Progenitor cell of endocrine pancreas (in vitro differentiated cells): Measurements from ENCODE around the gene SENP6. TPM values are rescaled to one million over a fixed set of nuclear protein-coding genes. Genes with fewer than 3 reads are reported as not detected.
"Not testable (repeated sequence)": the region's sequence is repeated elsewhere in the genome, so short reads cannot be mapped to it uniquely, and the experiment has no call there.

Experiments used
- DNase-seq: peaks from one replicate; pipeline ENCODE4 v3.0.0; 2021; ENCODE audit warnings: low spot score; ENCODE audit not compliant: unreplicated experiment
- H3K27ac Mint-ChIP-seq: 2 replicates; pipeline ENCODE4 v1.8.0; 2021; ENCODE audit warnings: mild to moderate bottlenecking, moderate library complexity, mixed read lengths
- H3K27me3 Mint-ChIP-seq: 2 replicates; pipeline ENCODE4 v1.8.0; 2021; ENCODE audit warnings: mixed read lengths
- H3K36me3 Mint-ChIP-seq: 2 replicates; pipeline ENCODE4 v1.8.0; 2022; ENCODE audit warnings: mixed read lengths; ENCODE audit not compliant: insufficient read depth
- H3K4me1 Mint-ChIP-seq: 2 replicates; pipeline ENCODE4 v1.8.0; 2021; ENCODE audit warnings: low read depth, mixed read lengths
- H3K4me3 Mint-ChIP-seq: 2 replicates; pipeline ENCODE4 v1.8.0; 2021; ENCODE audit warnings: low read depth, mild to moderate bottlenecking, moderate library complexity, mixed read lengths
- H3K9me3 Mint-ChIP-seq: 2 replicates; pipeline ENCODE4 v1.8.0; 2021; ENCODE audit warnings: low read depth, mixed read lengths
- total RNA-seq: library from RNA; stranded (reverse); gene quantifications from 2 replicates; pipeline ENCODE4 v1.2.1, GENCODE V29; 2021
- TF ChIP-seq, protein P1 (sequence below): fragments of 200-600 bp; sonication (generic); IDR thresholded peaks from one replicate; pipeline ENCODE4 v1.5.0; 2021; ENCODE audit warnings: antibody characterized with exemption, mild to moderate bottlenecking; ENCODE audit not compliant: unreplicated experiment

Gene SENP6
- total RNA-seq, 1 donor from 2014 or later = 140 TPM

DNA sequence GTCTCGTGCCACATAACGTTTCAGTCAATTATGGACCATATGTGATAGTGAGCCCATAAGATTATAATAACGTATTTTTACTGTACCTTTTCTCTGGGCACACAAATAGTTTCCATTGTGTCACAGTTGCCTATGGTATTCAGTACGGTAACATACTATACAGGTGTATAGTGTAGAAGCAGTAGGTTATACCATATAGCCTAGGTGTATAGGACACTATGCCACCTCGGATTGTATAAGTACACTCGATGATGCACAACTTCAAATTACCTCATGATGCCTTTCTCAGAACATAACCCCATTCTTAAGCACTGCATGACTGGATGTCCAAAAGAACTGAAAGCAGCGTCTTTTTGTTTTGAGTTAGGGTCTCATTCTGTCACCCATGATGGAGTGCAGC, 87.9 kb downstream of the SENP6 start:
- H3K4me3 Mint-ChIP-seq = no peak overlapping the region
- peaks cover 46% of the 10 kb centered on the region for H3K36me3 Mint-ChIP-seq
- H3K27me3 Mint-ChIP-seq = no peaks in the 10 kb centered on the region
- DNase-seq = no peak
- H3K9me3 Mint-ChIP-seq = peaks cover 3% of the 10 kb centered on the region
- no peak overlapping the region for H3K27ac Mint-ChIP-seq
- peaks cover 10% of the 10 kb centered on the region for H3K4me1 Mint-ChIP-seq
- TF ChIP-seq, protein P1, sequence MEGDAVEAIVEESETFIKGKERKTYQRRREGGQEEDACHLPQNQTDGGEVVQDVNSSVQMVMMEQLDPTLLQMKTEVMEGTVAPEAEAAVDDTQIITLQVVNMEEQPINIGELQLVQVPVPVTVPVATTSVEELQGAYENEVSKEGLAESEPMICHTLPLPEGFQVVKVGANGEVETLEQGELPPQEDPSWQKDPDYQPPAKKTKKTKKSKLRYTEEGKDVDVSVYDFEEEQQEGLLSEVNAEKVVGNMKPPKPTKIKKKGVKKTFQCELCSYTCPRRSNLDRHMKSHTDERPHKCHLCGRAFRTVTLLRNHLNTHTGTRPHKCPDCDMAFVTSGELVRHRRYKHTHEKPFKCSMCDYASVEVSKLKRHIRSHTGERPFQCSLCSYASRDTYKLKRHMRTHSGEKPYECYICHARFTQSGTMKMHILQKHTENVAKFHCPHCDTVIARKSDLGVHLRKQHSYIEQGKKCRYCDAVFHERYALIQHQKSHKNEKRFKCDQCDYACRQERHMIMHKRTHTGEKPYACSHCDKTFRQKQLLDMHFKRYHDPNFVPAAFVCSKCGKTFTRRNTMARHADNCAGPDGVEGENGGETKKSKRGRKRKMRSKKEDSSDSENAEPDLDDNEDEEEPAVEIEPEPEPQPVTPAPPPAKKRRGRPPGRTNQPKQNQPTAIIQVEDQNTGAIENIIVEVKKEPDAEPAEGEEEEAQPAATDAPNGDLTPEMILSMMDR = no peak

DNA sequence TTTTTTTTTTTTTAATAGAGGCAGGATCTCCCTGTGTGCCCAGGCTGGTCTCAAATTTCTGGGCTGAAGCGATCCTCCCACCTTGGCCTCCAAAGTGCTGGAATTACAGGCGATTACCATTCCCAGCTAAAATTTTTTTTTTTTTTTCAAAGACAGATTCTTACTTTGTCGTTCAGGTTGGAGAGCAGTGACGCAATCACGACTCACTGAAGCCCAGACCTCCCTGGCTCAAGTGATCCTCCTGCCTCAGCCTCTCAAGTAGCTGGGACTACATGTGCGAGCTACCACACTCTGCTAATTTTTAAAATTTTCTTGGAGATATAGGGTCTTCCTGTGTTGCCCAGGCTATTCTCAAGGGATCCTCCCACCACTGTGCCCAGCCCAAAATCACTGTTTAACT, 89.3 kb downstream of the SENP6 start:
- no peak for DNase-seq
- Mint-ChIP-seq H3K9me3 (peaks cover 3% of the 10 kb centered on the region), H3K4me1 (no peaks in the 10 kb centered on the region), H3K27me3 (no peaks in the 10 kb centered on the region), H3K4me3 (no peak overlapping the region), H3K36me3 (peaks cover 35% of the 10 kb centered on the region), H3K27ac (no peak overlapping the region)
- TF ChIP-seq, protein P1 = no peak

DNA sequence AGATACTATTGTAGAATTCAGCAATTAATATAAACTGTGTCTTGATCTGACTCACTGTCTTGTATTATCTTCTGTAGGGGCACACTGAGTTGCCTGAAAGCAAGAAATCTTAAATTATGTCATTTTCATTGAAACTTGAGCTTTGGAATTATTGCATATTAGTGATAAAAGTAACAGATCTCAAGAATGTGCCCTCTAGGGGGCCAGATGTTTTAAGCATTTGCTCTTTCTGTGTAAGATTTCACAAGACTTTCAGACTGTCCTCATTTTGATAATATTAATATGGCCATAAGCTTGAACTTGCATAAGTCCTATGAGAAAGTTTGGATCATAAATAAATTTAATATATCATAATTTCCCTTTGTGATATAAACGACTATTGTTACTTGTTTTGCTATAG, 91.9 kb downstream of the SENP6 start:
- H3K9me3 Mint-ChIP-seq = no peaks in the 10 kb centered on the region
- H3K36me3 Mint-ChIP-seq = peaks cover 26% of the 10 kb centered on the region
- no peaks in the 10 kb centered on the region for H3K27me3 Mint-ChIP-seq
- TF ChIP-seq, protein P1 = peak; percentile 20
- no peak overlapping the region for H3K4me3 Mint-ChIP-seq
- no peaks in the 10 kb centered on the region for H3K4me1 Mint-ChIP-seq
- DNase-seq = no peak
- no peak overlapping the region for H3K27ac Mint-ChIP-seq

DNA sequence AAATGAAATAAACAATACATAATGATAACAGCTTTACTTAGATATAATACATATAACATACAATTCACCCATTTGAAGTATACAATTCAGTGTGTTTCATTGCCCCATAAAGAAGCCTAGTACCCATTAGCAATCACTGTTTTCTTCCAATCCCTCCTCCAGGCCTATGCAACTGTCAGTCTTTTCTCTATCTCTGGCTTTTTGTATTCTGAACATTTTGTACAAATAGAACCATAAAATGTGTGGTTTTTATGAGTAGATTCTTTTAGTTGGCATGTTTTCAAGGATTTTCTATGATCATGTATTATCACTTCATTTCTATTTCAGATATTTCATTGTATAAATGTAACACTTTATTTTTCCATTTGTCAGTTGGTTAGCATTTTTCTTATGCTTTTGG, 92.7 kb downstream of the SENP6 start:
- H3K4me3 Mint-ChIP-seq = no peak overlapping the region
- TF ChIP-seq, protein P1 = no peak
- H3K27me3 Mint-ChIP-seq = no peaks in the 10 kb centered on the region
- no peaks in the 10 kb centered on the region for H3K4me1 Mint-ChIP-seq
- H3K9me3 Mint-ChIP-seq = no peaks in the 10 kb centered on the region
- H3K27ac Mint-ChIP-seq = no peak overlapping the region
- no peak for DNase-seq
- peaks cover 28% of the 10 kb centered on the region for H3K36me3 Mint-ChIP-seq

DNA sequence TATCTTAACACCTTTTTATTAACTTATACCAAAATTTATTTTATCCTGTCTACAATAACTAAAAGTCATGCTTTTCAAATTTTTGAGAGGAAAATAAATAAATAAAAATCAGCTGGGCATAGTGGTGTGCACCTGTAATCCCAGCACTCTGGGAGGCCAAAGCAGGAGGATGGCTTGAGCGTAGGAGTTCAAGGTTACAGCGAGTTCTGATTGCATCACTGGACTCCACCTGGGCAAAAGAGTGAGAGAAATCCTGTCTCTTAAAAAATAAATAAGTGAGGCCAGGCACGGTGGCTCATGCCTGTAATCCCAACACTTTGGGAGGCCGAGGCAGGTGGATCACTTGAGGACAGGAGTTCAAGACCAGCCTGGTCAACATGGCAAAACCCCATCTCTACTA, 106.7 kb downstream of the SENP6 start:
- H3K9me3 Mint-ChIP-seq, H3K27me3 Mint-ChIP-seq, H3K4me1 Mint-ChIP-seq, H3K27ac Mint-ChIP-seq, H3K4me3 Mint-ChIP-seq, DNase-seq: not testable (repeated sequence)
- H3K36me3 Mint-ChIP-seq = peaks cover 29% of the 10 kb centered on the region

DNA sequence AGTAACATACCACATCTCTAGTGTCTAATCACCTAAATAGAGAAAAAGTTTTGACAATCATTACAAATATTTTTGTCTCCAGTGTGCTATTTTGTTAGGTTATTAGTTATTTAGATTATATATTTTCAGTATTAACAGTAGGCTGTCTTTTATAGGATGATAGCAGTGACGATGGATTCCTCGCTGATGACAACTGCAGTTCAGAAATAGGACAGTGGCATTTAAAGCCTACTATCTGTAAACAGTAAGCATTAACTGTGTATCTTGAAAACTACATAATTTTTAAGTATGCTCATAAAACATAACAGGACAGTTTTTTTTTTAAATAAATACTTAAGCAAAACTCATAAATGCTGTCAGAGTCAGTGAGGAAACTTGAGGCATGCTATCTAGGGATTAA, 109.5 kb downstream of the SENP6 start:
- DNase-seq = no peak
- H3K9me3 Mint-ChIP-seq = no peaks in the 10 kb centered on the region
- H3K4me3 Mint-ChIP-seq = no peak overlapping the region
- peaks cover 1% of the 10 kb centered on the region for H3K4me1 Mint-ChIP-seq
- no peak overlapping the region for H3K27ac Mint-ChIP-seq
- no peaks in the 10 kb centered on the region for H3K27me3 Mint-ChIP-seq
- peaks cover 24% of the 10 kb centered on the region for H3K36me3 Mint-ChIP-seq
- TF ChIP-seq, protein P1 = no peak
